SU-DHL-6 (cell line): Measurements from ENCODE around the gene ITIH5.

Experiments used
- CTCF ChIP-seq: fragments of 200-600 bp; sonication (generic); IDR thresholded peaks from one replicate; pipeline ENCODE4 v1.5.1; 2017; ENCODE audit warnings: antibody characterized with exemption, mild to moderate bottlenecking, low read length, moderate library complexity; ENCODE audit not compliant: insufficient read depth, poor library complexity, severe bottlenecking
- EZH2phosphoT487 ChIP-seq: fragments of 200-600 bp; sonication (generic), shearing (Covaris generic); conservative IDR thresholded peaks from 2 replicates; pipeline ENCODE4 v1.6.1; 2018; ENCODE audit warnings: mild to moderate bottlenecking, antibody characterized with exemption, low read length, moderate library complexity, mixed read lengths

GRCh38 chr10:7538970-7539654, 127.7 kb downstream of the ITIH5 start:
- TF ChIP-seq CTCF, result no peak
- TF ChIP-seq EZH2phosphoT487, result no peak
